SH-SY5Y (cell line): ENCODE measurements around the gene SNX3.

ENCODE experiments used
- GATA2 ChIP-seq: IDR thresholded peaks from 2 replicates; pipeline ENCODE4 v1.6.1; 2011; ENCODE audit warnings: mild to moderate bottlenecking, low read depth, low read length
- GATA3 ChIP-seq: IDR thresholded peaks from 2 replicates; pipeline ENCODE4 v1.6.1; 2011; ENCODE audit warnings: low read depth, mild to moderate bottlenecking, low read length, moderate library complexity

The SNX3 gene

DNA sequence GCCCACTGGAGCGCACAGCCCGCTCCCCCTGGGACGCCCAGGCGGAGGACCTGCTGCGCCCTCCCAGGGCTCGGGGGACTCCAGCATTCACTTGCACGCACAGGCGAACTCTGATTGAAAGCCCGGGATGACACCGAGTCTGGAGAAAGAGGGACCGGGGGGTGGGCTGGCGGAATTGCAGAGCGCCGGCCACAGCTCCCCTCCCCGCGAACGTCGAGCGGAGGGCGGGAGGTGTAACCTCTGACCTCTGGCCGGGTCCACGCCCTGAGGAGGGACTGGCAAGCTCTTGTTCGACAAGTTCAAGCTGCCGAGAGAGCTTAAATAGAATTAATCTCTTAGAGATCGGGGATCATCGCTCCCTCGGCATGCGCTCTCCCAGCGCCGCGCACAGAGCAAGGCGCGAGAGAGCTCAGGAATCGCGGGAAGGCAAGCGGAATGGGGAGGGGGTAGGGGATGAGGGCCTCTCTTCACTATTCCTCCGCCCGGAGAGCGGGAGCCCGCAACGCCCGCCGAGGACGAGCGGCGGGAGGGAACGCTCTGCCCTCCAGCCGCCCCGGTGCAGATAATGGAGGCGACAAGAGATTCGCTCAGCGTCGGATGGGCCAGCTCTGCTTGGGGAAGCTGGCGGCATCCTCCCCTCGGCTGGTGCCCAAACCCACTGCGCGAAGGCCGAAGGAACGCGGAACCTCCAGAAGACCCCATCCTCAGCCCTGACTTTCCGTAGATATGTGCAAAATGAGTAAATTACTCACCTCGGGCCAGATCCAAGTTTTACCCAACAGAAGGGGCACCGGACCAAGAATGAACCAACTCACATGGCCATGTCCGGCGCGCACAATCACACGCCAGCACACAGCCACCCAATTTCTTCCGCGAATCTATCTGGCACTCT lies 95.8 kb downstream of the SNX3 start:
- TF ChIP-seq GATA2 (no peak), GATA3 (no peak)

DNA sequence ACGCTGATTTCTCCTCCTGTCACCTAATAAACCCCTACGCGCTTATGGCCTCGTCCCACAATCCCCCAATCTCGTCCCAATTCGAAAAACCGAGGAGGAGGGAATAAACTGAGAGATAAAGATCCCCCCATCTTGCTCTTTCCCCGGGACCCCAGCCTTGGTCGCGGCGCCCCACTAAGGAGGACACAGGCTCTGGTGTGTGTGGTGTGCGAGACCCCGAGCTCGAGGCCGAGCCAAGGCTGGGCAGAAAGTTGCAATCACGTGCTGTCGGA lies 96.4 kb downstream of the SNX3 start:
- TF ChIP-seq GATA3 (no peak), GATA2 (no peak)

DNA sequence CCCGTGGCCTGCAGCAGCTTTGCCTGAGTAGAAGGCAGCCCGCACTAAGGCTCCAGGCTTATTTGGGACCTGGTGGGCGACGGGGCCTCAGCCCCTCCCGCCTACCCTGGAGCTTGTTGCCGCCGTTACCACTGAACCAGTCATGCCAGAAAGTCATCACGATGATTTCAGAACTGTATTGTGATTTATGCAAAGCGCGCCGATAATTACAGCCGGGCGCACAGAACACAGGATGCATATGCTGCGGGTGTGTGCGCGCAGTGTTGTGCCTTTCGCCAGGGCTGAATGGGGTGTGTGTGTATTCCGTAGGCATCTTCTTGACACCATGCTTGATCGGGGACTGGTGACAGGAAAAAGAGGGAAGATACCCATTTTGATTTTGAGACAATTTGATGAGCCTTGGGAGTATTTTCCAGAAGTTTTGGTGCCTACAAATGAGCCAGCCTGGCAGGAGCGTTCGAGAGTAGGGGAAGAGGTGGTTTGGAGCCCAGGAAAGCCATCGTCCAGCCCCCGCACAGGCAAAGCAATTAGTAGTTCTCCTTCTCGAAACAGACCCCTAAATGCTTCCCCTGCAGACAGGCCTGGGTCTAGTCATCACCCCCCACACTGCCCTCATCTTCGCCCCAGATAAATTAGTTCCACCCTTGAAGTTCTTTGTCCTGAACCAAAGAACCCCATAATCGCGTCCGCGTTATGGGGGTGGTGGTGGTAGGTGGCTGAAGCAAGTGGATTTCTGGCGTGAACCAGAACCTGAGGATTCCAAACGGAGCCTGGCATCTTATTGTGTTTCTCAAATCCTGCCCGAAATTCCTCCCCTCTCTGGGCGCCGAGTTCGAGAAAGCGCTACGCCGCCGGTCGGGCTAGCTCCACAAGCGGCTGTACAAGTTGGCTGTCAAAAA lies 96.9 kb downstream of the SNX3 start:
- TF ChIP-seq GATA3 (no peak), GATA2 (no peak)

DNA sequence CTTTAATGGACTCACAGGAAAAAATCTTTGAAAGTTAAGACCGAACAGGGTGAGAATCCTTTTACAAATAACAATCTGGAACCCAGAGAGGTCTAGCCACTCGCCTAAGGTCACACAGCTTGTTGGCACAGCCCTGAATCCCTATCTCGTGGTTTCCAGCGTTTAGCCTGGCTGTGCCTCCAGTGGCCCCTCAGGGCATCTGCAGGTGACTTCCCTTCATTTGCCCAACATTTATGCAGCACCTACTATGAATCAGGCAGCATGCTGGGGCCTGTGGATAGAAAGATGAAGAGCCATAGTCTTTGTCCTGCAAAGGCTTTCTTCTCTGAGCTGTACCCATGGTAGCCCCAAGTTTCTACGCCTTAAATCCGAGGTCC lies 97.6 kb downstream of the SNX3 start:
- TF ChIP-seq GATA3 (no peak), GATA2 (no peak)

DNA sequence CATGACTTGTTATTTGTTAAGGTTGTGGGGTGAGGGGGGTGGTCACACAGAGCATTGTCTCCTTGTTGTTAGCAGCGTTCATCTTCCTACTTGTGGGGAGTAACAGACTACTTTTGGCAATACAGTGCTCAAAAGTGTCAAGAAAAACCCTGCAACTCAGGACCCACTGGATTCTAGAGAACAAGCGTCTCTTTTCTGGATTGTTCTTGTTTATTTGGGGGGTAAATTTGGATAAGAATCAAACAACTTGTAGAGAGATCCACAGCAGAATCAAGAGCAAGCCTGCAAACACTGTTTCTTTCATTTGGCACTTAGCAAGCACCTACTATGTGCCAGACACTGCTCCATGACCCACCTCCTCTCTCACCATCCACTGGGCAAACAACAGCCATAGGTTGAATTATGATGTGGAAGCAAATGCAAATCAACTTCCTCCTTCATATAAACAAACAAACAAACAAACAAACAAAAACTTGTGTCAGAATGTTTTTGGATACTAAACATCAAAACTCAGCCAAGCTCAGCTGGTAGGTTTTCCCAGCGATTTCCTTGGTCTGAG lies 99.0 kb downstream of the SNX3 start:
- no peak for TF ChIP-seq GATA3
- TF ChIP-seq GATA2: no peak
